ENCODE measurements around the gene ZNF579. TPM values are rescaled to one million over a fixed set of nuclear protein-coding genes. Genes with fewer than 3 reads are reported as not detected.

ZNF579 gene
- total and polyA plus RNA-seq, 9 of the 15 experiments (the other 6 are each of a cell fraction or from before 2014, with no cell fraction given), result 0.06 to 15.9 (median 1.6) TPM

- TF ChIP-seq SMAD4 (CRISPR knock-in tag; conservative IDR thresholded peaks at IDR 0.05) (0 out of 2 replicates have a peak, but pooled peaks have one; percentile 28), ZNF398 (CRISPR knock-in tag; IDR thresholded peaks at IDR 0.05) (no peak), ZNF76 (CRISPR knock-in tag; IDR thresholded peaks at IDR 0.05; ENCODE audit: borderline replicate concordance) (no peak), SIX5 (IDR thresholded peaks at IDR 0.05; ENCODE audit: borderline replicate concordance in 1 of 2, insufficient read depth in 1 of 2, low read depth in 1 of 2, low read length in 2 of 2) (peak; percentile 31 to 60; a peak in 2 of 4 replicates), ZNF175 (CRISPR knock-in tag; IDR thresholded peaks at IDR 0.05; ENCODE audit: low read depth) (no peak), TCF3 (CRISPR knock-in tag; IDR thresholded peaks at IDR 0.05) (no peak), ZKSCAN3 (CRISPR knock-in tag; IDR thresholded peaks at IDR 0.05) (no peak), PREB (CRISPR knock-in tag; IDR thresholded peaks at IDR 0.05) (no peak), ZNF140 (CRISPR knock-in tag; IDR thresholded peaks at IDR 0.05) (no peak), SPI1 (IDR thresholded peaks at IDR 0.05; ENCODE audit: borderline replicate concordance, low read depth, low read length) (peak; percentile 70; the same call in 1 of the 2 replicates), MTA1 (IDR thresholded peaks at IDR 0.05; ENCODE audit: borderline replicate concordance) (no peak), MAFF (IDR thresholded peaks at IDR 0.05; ENCODE audit: low read length) (no peak), SMAD3 (CRISPR knock-in tag; conservative IDR thresholded peaks at IDR 0.05) (no peak), RBM15 (IDR thresholded peaks at IDR 0.05; ENCODE audit: insufficient read depth, low read length) (no peak), ZNF121 (CRISPR knock-in tag; conservative IDR thresholded peaks at IDR 0.05) (no peak), SREBF2 (CRISPR knock-in tag; IDR thresholded peaks at IDR 0.05) (no peak), ESRRA (IDR thresholded peaks at IDR 0.05; ENCODE audit: borderline replicate concordance, low read depth) (peak; percentile 32; the same call in 1 of the 2 replicates), RHOXF2B (CRISPR knock-in tag; conservative IDR thresholded peaks at IDR 0.05) (no peak), SMAD2 (IDR thresholded peaks at IDR 0.05; ENCODE audit: low read depth, low read length) (no peak), ZNF212 (CRISPR knock-in tag; IDR thresholded peaks at IDR 0.05) (no peak), RBM14 (IDR thresholded peaks at IDR 0.05; ENCODE audit: borderline replicate concordance, insufficient read depth, low read depth, low read length) (no peak), MXD1 (CRISPR knock-in tag; IDR thresholded peaks at IDR 0.05; ENCODE audit: borderline replicate concordance, poor library complexity, severe bottlenecking) (no peak), KAT8 (IDR thresholded peaks at IDR 0.05; ENCODE audit: low read depth) (no peak; the same call in 1 of the 2 replicates), ZNF584 (CRISPR knock-in tag; IDR thresholded peaks at IDR 0.05; ENCODE audit: low read depth) (no peak), FOS (IDR thresholded peaks at IDR 0.05; ENCODE audit: extremely low read depth, insufficient read length) (no peak)
Measured at GRCh38 chr19:55599468-55599841, 18.8 kb upstream of the ZNF579 start, which contains the start of gene FIZ1 (continued).

Measured in K562 (cell line).